D721Med (cell line): ENCODE results near the gene APOL3.

Source experiments
- DNase-seq: peaks from one replicate; pipeline ENCODE4 v3.0.0; 2011; ENCODE audit warnings: low spot score; ENCODE audit not compliant: insufficient read length
- FAIRE-seq: peaks from 2 replicates; lab custom pipeline; 2011; peaks lifted over from hg19 to GRCh38; lab: Jason Lieb, UNC
- TF ChIP-seq, protein P1 (sequence below): IDR thresholded peaks from 2 replicates; pipeline ENCODE4 v1.5.1; 2012; ENCODE audit warnings: mild to moderate bottlenecking, control low read depth; ENCODE audit not compliant: insufficient read depth; ENCODE audit errors: missing control alignments

The APOL3 gene

DNA sequence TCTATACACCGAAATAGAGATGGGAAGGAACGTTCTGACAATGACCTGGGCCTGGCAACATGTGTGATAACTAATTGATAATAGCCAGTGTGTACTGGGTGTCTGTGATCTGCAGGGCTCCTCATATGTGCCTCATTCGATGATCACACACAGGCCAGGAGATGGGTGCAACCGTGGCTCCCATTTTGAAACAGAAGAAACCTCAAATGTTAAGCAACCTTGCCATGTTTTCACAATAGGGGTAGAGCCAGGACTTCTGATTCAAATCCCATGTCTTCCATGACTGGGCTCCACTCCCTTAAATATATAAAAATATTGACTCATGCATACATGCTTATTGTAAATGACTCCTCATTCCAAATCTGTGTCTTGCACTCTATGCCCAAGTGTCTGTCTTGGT, 11.1 kb downstream of the APOL3 start:
- FAIRE-seq (no peak), DNase-seq (no peak)
- TF ChIP-seq, protein P1, sequence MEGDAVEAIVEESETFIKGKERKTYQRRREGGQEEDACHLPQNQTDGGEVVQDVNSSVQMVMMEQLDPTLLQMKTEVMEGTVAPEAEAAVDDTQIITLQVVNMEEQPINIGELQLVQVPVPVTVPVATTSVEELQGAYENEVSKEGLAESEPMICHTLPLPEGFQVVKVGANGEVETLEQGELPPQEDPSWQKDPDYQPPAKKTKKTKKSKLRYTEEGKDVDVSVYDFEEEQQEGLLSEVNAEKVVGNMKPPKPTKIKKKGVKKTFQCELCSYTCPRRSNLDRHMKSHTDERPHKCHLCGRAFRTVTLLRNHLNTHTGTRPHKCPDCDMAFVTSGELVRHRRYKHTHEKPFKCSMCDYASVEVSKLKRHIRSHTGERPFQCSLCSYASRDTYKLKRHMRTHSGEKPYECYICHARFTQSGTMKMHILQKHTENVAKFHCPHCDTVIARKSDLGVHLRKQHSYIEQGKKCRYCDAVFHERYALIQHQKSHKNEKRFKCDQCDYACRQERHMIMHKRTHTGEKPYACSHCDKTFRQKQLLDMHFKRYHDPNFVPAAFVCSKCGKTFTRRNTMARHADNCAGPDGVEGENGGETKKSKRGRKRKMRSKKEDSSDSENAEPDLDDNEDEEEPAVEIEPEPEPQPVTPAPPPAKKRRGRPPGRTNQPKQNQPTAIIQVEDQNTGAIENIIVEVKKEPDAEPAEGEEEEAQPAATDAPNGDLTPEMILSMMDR, result no peak

DNA sequence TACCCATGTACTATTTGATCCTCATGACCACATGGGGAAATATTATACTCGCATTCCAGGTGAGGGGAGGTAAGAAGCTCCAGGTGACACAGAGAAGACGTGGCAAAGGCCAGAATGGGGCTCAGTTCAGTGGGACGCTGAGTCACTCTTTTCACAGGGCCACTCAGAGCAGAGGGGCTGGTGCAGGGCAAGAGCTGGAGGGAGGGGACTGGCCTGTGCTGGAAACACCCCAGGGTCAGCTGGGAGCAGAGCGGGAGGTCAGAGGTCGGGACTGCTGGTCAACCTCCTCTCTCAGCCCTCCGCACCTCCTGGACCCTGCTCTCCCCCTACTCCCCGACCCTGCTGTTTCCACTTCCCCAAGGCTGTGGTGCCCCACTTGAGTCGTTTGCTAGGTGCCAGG, 12.1 kb downstream of the APOL3 start:
- no peak for DNase-seq
- FAIRE-seq, result no peak
- TF ChIP-seq, protein P1, result no peak

GRCh38 chr22:36147196-36147791, 13.3 kb downstream of the APOL3 start:
- TF ChIP-seq, protein P1, result no peak

GRCh38 chr22:36145881-36146280, 14.7 kb downstream of the APOL3 start:
- DNase-seq (no peak), FAIRE-seq (no peak)
- TF ChIP-seq, protein P1, result no peak

More at GRCh38 chr22:36147196-36147791, 13.3 kb downstream of the APOL3 start:
- FAIRE-seq, result no peak
- DNase-seq, result no peak

GRCh38 chr22:36144886-36145541, 15.5 kb downstream of the APOL3 start:
- DNase-seq (no peak), FAIRE-seq (no peak)
- TF ChIP-seq, protein P1, result peak; percentile 59

GRCh38 chr22:36143956-36144355, 16.6 kb downstream of the APOL3 start:
- FAIRE-seq (no peak), DNase-seq (no peak)
- TF ChIP-seq, protein P1, result no peak
